GM18867 (cell line): ENCODE results near the gene RHOU.

ENCODE experiments used
- ATAC-seq: cut with Tn5 transposase; IDR thresholded peaks from one replicate; pipeline ENCODE4 v1.9.1; 2021; ENCODE audit warnings: mild to moderate bottlenecking, moderate library complexity; ENCODE audit not compliant: unreplicated experiment

RHOU gene

DNA sequence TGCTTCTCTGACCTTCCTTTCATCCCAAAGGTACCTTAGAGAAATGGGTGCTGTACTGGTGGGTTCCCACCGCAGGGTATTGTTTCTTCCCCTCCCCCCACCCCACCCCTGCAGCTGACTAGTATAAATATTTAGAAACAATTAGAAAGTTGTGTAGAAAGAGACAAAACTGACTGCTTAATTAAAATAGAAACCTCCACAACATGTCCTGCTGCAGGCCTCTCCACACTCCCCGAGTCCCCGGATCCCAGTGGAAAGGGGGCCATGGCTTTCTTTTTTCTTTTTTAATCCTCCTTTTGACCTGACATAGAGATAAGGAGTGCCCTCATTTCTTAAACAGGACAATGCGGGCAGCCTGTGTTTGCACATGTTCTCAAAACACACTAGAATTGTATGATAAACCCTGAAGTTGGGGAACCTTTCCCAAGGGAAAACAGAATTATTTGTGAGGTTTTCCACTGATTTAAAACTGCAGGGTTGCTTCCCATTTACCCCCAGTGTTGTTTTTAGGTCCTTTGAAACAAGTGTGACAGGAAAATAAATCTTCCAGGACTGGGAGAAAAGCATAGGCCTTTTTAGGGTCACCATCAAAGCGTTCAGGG is 1.7 kb downstream of the RHOU start:
- ATAC-seq: no peak

DNA sequence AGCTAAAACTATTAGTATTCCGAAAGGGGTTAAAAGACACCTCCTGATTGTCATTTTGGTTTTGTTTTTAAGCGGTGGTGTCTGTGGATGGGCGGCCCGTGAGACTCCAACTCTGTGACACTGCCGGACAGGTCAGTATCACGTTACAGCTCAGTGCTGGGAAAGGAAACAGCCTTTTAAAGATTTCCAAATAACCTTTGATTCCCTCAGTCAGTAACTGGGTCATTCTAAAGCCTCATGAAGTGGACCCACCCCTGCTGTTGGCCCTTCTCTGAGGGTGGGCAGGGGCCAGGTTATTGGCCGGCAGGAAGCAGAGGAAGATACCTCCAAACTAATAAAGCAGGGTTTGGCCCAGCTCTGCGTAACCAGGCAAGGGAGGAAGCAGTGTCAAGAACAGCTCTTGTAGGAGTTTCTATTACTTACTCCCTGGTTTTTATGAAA is 2.3 kb downstream of the RHOU start:
- ATAC-seq: no peak

DNA sequence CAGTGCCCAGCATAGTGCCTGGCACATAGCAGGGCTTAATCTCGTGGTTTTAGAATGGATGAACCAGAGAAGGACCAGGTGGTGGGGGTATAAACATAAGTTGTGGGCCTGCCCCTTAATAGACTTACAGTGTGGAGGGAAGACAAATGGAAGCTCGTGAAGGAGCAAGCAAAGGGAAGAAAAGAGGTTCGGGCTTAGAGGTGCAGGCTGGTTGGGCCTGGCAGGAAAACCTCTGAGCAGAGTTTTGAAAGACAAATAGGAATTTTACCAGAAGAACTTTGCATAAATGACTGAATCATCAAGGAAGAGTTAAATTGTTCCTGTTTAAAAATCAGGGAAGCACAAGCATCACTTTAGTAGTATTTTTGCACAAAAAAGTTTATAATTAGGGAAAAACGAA is 4.5 kb downstream of the RHOU start:
- no peak for ATAC-seq

DNA sequence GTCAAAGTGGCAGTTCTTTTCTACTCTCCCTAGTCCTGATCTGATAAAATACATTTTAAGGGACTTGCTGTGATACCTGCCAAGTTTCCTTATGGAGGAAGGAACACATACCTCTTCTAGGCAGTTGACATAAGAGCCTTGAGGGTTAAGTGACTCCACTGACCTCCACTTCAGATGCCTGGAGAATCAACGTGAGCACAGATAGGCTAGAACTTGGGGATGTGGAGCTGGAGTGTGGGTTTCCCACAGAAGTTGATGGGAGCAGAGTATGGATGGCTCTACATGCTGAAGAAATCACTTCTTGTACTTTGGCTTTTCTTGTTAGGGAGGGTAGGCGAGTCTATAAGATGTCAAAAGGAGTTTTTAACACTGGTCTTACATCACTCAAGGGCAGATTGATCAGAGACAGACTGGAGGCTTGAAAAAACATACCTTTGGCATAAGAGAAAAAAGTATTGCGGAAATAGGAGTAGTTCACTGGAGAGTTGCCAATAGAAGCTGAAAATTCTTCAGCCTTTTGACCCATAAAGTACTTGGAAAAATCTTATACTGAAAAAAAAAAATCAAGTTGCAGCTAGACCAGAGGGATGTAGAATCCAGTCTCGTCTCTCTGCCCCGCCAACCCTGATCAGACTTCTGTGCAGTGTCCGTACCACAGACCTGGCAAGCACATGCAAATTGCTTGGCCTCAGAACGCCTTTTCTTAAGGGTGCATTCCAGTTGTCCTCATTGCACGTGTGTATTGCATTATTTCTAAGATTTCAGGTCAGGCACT is 5.5 kb downstream of the RHOU start:
- no peak for ATAC-seq

GRCh38 chr1:228742281-228742860 is 7.1 kb downstream of the RHOU start:
- ATAC-seq: no peak

DNA sequence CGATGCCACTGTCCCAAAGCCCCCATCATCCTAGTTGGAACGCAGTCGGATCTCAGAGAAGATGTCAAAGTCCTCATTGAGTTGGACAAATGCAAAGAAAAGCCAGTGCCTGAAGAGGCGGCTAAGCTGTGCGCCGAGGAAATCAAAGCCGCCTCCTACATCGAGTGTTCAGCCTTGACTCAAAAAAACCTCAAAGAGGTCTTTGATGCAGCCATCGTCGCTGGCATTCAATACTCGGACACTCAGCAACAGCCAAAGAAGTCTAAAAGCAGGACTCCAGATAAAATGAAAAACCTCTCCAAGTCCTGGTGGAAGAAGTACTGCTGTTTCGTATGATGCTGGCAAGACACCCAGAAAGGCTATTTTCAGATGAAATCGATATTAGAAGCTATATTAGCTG is 8.1 kb downstream of the RHOU start:
- no peak for ATAC-seq

DNA sequence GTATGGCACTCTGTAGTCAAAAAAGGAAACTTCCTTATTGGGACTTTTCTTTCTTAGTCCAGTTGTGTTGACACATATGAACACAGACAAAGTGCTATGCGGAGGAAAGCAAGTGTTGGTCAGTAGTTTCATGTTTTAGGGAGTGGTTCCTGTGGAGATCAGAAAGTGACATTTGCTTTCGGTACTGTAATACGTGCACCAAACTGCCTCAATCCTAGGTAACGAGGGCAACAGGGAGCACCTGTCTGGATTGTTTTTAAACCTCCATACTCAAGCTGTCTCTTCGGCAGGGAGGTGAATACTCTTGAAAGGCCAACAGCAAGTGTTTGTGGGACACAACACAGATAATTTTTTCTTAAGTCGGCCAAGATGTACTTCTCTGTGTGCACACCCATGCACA is 9.1 kb downstream of the RHOU start:
- no peak for ATAC-seq

DNA sequence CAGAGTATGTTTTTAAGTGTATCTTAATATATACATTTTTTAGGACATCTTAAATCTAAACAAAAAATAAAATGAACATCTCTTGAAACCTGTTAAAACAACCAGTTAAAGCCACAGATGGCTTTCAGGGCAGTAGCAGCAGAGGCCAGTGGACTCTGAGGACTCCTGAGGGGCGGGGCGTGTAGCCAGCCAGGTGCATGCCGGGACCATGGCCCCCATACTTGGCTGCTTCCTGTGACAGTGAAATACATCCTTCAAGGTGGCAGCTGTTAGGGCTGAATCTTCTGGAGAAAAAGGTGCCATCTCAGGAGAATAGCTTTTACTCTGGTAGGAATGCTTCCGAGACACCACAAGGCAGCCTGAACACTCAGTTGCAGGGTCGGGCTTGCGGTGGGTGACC is 9.6 kb downstream of the RHOU start:
- no peak for ATAC-seq

DNA sequence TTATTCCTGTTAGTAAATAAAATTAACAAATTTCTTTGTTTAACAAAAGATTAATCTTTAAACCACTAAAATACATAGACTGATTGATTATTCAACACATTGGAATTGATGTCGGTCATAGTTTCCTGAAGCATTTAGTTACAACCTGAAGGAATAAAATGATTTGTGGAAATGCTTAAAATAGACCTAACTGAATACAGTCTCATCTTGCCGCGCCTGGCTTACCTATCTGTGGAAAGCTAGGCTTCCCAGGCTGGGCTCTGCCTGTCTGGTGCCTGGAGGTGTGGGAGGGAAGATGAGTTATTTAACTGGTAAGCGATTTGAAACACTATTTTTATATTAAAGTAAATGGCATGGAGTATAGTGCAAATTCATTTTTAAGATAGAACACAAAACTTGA is 10.2 kb downstream of the RHOU start:
- ATAC-seq: no peak

GRCh38 chr1:228747301-228747935 is 12.1 kb downstream of the RHOU start:
- no peak for ATAC-seq

- no peak for ATAC-seq
These were observed 12.8 kb downstream of the RHOU start for GRCh38 chr1:228748029-228748428.

GRCh38 chr1:228748431-228748830 is 13.2 kb downstream of the RHOU start:
- no peak for ATAC-seq

- no peak for ATAC-seq
These were observed 14.5 kb downstream of the RHOU start for GRCh38 chr1:228749765-228750164.

- no peak for ATAC-seq
These were observed 15.6 kb downstream of the RHOU start for GRCh38 chr1:228750915-228751314.

DNA sequence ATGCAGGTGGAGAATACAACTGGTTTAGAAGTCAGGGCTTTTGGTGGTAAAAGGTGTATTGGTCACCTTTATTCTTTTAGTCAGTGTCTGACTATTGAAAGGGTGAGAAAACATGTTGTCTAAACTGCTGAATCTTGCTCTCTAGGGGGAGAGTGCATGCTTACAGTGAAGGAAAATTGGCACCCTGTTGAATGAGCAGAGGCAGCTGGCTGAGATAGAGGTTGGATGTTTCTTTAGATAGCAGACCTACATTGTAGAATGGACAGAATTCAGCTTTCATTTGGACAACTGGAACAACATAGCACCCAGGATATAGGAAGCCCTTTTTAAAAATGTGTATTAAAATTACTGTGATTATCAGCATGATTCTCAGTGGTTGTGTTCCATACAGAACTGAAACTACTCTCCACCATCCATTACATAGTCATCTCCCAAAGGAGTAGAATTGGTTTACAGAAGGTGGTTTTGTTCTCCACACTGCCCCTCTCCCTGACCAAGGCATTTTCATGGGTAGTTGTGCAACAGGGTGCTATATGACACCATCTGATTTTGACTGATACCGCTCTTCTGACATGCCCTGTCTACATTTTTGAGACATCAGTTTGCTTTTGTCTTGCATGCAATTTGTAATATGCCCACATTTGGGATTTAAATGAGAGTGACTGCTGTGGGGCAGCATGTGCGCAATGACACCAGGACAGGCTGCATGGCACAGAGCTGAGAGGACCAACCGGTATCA is 16.2 kb downstream of the RHOU start:
- ATAC-seq: no peak

GRCh38 chr1:228752258-228752657 is 17.0 kb downstream of the RHOU start:
- ATAC-seq: no peak

GRCh38 chr1:228752675-228753265 is 17.5 kb downstream of the RHOU start:
- no peak for ATAC-seq

GRCh38 chr1:228753287-228753686 is 18.0 kb downstream of the RHOU start:
- no peak for ATAC-seq

DNA sequence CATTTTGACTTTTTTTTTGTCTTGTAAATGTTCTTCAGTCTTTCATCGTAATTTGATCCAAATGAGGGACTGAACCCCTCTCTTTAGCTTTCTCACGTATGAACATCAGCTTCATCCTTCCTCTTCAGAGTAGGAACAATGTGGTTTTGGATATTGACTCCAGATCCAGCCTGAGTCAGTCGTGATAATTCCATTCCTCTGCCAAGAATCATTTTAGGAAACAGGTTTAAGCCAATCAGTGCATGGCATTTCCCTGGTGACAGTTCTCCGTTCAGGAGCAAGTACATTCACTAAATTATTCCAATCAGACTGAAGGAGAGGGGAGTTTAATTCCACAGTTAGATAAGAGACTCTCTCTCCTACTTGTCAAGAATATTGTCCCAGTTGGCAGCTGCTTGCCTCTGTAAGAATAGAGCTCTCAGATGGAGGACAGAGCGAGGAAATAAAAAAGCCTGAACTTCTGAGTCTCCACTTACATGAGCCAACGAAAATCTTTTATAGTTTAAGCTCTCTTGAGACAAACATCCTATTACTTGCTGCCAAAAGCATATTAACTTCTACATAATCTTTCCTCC is 18.6 kb downstream of the RHOU start:
- no peak for ATAC-seq

GRCh38 chr1:228754646-228755268 is 19.5 kb downstream of the RHOU start:
- no peak for ATAC-seq
